Activated CD4-positive, CD25-positive, alpha-beta regulatory T cell (primary cell): Measurements from ENCODE around the gene TMPRSS15.
"Not testable (repeated sequence)": the region's sequence is repeated elsewhere in the genome, so short reads cannot be mapped to it uniquely, and the experiment has no call there.

Source experiments
- DNase-seq, 4 experiments: peaks; one replicate each; lab custom pipeline; 2025; lab: John Stamatoyannopoulos, UW

The TMPRSS15 gene

GRCh38 chr21:18403735-18404450, at the start of gene TMPRSS15:
TSS of gene TMPRSS15 (minus strand) at chr21:18403785. CDS start at chr21:18403622, 163 bp downstream.
- DNase-seq, result no peak

GRCh38 chr21:18451670-18452069, 48.1 kb upstream of the TMPRSS15 start:
- DNase-seq, result no peak

GRCh38 chr21:18449605-18450550, 46.3 kb upstream of the TMPRSS15 start:
- no peak for DNase-seq

- no peak for DNase-seq
Measured at GRCh38 chr21:18443701-18444100, 40.1 kb upstream of the TMPRSS15 start.

GRCh38 chr21:18443085-18443484, 39.5 kb upstream of the TMPRSS15 start:
- no peak for DNase-seq

GRCh38 chr21:18430341-18430740, 26.8 kb upstream of the TMPRSS15 start:
- DNase-seq, result no peak

- no peak for DNase-seq
Measured at GRCh38 chr21:18424276-18424675, 20.7 kb upstream of the TMPRSS15 start.

- no peak for DNase-seq
Measured at GRCh38 chr21:18417141-18417790, 13.7 kb upstream of the TMPRSS15 start.

- no peak for DNase-seq
Measured at GRCh38 chr21:18411565-18411964, 8.0 kb upstream of the TMPRSS15 start.

GRCh38 chr21:18409579-18409978, 6.0 kb upstream of the TMPRSS15 start:
- DNase-seq, result no peak

GRCh38 chr21:18398843-18399242, 4.7 kb downstream of the TMPRSS15 start:
- DNase-seq, result no peak

- no peak for DNase-seq
Measured at GRCh38 chr21:18387994-18388393, 15.6 kb downstream of the TMPRSS15 start.

GRCh38 chr21:18384771-18385170, 18.8 kb downstream of the TMPRSS15 start:
- DNase-seq, result no peak

- DNase-seq, result not testable (repeated sequence)
Measured at GRCh38 chr21:18382934-18383619, 20.5 kb downstream of the TMPRSS15 start.

GRCh38 chr21:18382141-18382540, 21.4 kb downstream of the TMPRSS15 start:
- no peak for DNase-seq

- DNase-seq, result no peak
Measured at GRCh38 chr21:18373606-18374005, 30.0 kb downstream of the TMPRSS15 start.

GRCh38 chr21:18370301-18370700, 33.3 kb downstream of the TMPRSS15 start:
- no peak for DNase-seq

- DNase-seq, result no peak
Measured at GRCh38 chr21:18369115-18369514, 34.5 kb downstream of the TMPRSS15 start.

GRCh38 chr21:18368205-18368604, 35.4 kb downstream of the TMPRSS15 start:
- no peak for DNase-seq

GRCh38 chr21:18356801-18357200, 46.8 kb downstream of the TMPRSS15 start:
- no peak for DNase-seq

- no peak for DNase-seq
Measured at GRCh38 chr21:18354947-18355346, 48.6 kb downstream of the TMPRSS15 start.

- DNase-seq, result no peak
Measured at GRCh38 chr21:18350216-18350615, 53.4 kb downstream of the TMPRSS15 start.
